ENCODE measurements around the gene MAD1L1.

DNA sequence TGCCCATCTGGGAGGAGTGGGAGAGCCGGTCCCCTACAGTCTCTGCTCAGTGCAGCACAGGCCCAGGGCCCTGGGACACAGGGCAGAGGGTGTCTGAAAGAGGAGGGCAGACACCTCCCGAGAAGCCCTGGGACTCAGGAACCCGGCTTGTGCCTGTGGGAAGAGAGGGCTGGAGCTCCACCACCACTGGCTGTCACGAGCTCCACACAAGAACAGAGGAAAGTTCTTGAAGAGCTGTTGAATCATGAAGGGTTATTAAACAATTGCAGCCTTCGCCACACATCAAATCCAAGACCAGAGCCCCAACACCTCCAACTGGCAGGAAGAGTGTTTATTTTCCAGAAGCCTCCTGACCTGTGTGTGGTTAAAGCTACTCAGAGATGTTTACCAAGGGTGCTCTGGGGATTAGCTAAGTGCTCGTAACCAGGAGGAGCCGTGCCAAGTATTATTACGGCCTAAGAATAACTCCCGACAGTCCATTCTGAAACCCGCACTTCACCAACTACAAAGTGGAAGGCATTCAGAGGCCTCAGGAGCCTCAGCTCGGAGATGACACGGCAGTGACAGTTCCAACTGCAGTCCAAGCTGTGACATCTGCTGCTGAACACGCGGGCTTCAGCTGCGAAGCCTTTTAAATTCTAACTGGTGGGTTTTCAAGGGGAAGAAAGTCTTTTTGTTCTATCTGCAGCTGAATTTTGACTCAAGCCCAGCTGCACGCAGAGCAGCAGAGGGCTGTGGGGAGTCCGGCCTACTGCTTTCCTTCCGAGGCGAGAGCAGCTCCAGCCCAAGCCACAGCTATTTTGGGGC lies 75.1 kb downstream of the MAD1L1 start:
- TF ChIP-seq CTCF (IDR thresholded peaks at IDR 0.05; ENCODE audit: extremely low read depth in 1 of 2, insufficient read depth in 1 of 2, low read depth in 1 of 2, low read length in 2 of 2), result no peak
- no peak for TF ChIP-seq POLR2A (IDR thresholded peaks at IDR 0.05; ENCODE audit: low read depth, low read length)
- TF ChIP-seq EZH2 (IDR thresholded peaks at IDR 0.05; ENCODE audit: borderline replicate concordance, low read depth, low read length, severe bottlenecking), result no peak
- no peak for TF ChIP-seq FOS (IDR thresholded peaks at IDR 0.05; ENCODE audit: borderline replicate concordance, insufficient read depth, low read length)
